Stimulated activated CD4-positive, alpha-beta T cell treated with anti-CD3 and anti-CD28 coated beads, TNF-alpha, amount 100 ng/mL, for 4 hours (primary cell): ENCODE data around the gene RAB4A.

Source experiments
- DNase-seq, 3 experiments: peaks; one replicate each; pipeline ENCODE4 v3.0.0-alpha.2; 2020; ENCODE audit warnings: low read depth in 3 of 3

Gene RAB4A, protein sequence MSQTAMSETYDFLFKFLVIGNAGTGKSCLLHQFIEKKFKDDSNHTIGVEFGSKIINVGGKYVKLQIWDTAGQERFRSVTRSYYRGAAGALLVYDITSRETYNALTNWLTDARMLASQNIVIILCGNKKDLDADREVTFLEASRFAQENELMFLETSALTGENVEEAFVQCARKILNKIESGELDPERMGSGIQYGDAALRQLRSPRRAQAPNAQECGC

DNA sequence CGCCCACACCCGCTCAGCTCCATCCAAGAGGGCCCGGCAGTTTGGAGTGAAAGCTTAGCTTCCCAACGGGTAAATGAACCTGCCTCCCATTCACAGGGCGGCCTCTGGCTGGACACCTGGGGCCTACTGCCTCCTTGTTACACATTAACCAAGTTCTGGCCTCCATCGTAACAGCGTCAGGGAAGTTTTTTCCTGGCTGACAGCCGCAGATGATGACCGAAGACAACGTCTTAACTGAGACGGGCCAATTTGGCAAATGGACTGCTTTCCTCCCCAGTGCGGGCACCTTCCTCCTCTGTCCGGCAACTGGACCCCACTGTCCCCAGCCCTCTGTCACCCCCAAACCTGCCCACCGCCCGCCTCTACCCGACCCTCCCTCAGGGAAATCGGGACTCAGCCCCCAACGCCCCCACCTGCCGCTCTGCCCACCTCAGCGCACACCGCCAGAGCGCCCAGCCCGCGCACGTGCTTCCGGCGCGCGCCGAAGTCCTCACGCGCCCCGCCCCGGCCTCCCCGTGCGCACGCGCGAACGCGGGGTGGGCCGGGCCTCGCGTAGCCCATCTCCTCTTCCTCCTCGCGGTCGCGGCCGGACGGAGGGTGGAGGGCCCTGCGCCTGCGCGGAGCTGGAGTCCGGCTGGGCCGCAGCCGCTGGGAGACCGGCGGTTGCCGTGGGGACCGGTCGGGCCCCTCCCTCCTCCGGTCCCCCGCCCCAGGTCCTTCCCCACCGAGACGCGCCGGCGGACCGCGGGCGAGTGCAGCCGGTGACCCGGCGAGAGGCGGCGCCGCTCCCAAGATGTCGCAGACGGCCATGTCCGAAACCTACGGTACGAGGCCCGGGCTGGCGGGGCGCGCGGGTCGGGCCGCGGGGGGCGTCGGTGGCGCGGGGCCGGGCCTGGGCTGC is at the start of gene RAB4A:
TSS of gene RAB4A (plus strand) at position 565 of the 901 bp plus-strand sequence. CDS start at position 794, 229 bp downstream.
- DNase-seq, result peak; percentile 57 to 70 (median 67)

DNA sequence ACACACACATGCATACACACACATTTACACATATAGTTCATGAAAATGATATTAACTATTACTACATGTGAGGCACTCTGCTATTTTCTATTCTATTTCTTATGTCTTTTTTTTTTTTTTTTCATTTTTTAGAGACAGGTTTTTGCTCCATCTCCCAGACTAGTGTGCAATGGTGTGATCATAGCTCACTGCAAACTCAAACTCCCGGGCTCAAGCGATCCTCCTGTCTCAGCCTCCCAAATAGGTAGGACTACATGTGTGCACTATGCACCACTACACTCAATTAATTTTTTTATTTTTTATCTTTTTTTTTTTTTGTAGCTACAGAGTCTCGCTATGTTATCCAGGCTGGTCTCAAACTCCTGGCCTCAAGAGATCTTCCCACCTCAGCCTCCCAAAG is 48.8 kb upstream of the RAB4A start:
- no peak for DNase-seq

DNA sequence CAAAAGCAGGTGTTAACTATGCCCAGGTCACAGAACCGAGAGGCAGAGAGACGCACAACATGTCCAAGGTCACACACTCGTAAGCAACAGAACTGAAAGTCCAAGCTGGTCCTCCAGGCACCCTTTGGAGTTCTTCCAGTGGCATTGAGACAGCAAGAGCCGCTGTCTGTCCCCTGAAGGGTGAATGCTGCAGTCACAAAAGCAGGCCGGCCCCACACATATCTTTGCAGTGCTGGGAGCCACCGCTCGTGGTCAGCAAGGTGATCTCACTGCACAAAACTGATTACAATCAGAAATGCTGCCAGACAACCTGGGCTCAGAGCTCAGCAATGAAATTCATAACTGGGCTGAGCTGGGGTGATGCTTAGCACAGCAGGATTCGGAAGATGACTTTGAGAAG is 47.4 kb upstream of the RAB4A start:
- no peak for DNase-seq

- DNase-seq, result no peak
Observed at GRCh38 chr1:229224308-229224707, 46.6 kb upstream of the RAB4A start.

DNA sequence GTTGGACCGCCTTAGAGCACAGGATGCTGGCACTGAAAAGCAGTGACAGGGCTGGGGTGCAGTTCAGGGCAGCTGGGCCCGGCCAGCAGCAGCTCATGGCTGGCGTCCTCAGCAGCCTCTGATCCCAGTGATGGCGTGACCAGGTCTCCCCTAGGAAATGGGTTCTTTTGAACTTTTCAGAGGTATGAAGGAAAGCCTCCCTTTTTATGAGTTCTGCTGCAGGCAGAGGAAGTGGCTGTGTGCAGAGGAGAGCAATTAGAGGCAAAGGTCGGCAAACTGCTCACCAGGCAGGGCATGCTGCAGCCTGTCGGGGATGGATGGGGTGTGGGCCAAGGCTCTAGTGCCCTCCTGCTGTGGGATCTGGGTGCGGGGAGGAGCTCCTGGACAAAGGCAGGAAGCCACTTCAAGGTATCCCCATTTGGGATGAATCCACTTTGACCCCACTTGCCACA is 45.6 kb upstream of the RAB4A start:
- no peak for DNase-seq

DNA sequence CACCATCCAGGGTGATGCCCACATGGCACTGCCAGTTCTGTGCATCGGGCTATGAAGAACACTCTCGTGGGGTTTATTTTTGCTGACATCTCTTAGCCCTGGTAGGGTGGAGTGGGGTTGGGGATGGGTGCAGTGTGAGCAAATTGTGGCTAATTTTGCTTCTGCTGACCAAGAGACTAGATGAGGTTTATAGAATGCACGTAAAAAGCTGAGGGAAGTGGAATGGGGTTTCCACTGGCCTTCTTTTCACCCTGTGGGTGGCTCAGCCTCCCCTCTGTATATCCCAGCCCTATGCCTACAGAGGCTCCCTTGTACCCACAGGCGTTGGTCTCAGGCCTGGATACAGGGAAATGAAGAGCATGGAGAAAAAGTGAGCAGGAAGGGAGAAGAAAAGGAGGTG is 44.1 kb upstream of the RAB4A start:
- DNase-seq, result no peak

DNA sequence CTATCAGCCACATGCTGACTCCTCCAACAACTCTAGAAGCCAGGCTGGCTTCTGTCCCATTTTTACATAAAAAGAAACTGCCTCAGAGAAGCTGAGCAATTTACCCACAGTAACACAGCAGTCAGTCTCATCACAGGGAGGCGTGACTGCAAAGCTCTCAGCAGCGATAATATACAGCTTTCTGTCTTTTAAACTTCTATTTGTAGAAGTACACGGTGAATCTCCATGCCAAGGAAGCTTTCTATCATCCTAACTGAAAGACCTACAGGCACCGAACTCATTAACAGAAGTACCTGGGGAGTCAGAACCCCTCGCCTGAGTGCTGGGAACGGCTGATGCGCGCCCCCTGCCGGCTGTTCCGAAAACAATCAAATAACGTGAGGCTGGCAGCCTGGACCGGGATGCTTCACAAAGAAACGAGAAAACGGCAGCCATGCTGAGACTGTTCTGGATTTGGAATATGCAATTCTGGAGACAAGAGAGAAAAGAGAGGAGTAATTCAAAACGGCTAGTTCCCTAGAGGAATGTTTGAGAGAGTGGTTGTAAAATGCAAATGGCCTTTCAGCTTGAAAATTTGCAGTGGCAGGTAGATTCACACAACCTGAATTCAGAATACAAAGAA is 43.5 kb upstream of the RAB4A start:
- DNase-seq, result peak; percentile 63 to 72 (median 70)

- DNase-seq, result no peak
Observed at GRCh38 chr1:229228522-229228921, 42.4 kb upstream of the RAB4A start.

DNA sequence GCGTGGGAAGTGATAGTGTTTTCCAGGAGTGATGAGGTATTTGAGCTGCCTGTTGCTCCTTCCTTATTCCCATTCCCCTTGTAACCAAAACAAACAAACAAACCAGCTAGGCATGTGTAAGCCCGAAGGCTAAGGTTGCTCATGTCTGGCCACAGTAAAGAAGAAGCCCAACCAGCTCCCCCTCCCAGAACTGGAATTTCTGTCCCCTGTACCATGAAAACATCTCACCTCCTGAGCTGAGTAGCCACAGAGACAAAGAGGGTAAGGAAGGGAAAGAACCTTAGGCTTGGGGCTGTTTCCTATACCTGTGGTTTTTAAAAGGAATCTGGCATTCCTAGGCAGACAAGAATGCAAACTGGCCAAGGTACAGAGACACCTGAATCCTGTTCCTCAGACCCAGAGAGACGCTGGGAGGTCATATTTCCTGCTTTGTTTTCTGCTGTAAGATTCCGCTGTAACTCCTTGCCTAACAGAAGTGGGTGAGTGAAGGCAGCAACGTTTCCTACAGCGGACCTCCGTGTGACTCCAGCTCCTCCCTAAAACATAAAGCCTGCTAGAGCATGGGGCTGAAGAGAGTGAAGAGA is 41.7 kb upstream of the RAB4A start:
- no peak for DNase-seq

GRCh38 chr1:229229721-229230139 is 41.2 kb upstream of the RAB4A start:
- no peak for DNase-seq

GRCh38 chr1:229230140-229230892 is 40.6 kb upstream of the RAB4A start:
- DNase-seq, result no peak

- no peak for DNase-seq
Observed at GRCh38 chr1:229230893-229231753, 39.8 kb upstream of the RAB4A start.

GRCh38 chr1:229231754-229232119 is 39.2 kb upstream of the RAB4A start:
- DNase-seq, result no peak

- no peak for DNase-seq
Observed at GRCh38 chr1:229234870-229235472, 35.9 kb upstream of the RAB4A start.

GRCh38 chr1:229237320-229237719 is 33.6 kb upstream of the RAB4A start:
- no peak for DNase-seq

GRCh38 chr1:229238231-229238630 is 32.7 kb upstream of the RAB4A start:
- DNase-seq, result no peak

DNA sequence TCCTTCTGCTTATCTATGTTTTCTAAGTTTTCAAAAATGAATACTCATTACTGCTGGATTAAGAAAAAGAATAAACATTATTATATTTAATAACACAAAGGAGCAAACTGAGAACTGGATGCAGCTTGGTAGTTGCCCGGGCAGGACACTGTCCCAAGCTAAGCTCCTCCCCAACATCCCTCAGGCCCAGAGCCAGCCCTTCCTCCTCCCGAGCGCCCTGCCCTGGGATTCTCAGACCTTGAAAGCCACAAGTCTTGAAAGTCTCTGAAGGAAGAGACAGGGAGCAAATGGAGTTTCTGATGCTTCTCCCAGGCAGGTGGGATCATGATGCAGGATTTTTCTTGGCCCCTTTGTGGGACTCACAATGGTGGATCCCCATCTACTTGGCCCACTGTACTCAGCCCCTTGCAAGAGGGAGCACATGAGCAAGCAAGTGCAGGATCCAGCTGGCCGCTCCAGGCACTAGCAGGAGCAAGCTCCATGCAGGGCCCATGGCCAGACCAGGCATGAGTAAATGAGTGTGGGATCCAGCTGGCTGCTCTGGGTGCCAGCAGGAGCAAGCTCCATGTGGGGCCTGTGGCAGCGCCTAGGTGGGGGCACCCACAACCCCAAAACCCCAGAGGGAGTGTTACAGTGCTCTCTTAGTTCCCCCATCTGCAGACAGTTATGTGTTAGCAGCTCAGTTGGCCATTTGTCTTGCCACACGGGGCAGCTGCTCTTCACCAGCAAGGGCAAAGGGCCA is 32.1 kb upstream of the RAB4A start:
- DNase-seq, result no peak

GRCh38 chr1:229240532-229240931 is 30.4 kb upstream of the RAB4A start:
- DNase-seq, result no peak

DNA sequence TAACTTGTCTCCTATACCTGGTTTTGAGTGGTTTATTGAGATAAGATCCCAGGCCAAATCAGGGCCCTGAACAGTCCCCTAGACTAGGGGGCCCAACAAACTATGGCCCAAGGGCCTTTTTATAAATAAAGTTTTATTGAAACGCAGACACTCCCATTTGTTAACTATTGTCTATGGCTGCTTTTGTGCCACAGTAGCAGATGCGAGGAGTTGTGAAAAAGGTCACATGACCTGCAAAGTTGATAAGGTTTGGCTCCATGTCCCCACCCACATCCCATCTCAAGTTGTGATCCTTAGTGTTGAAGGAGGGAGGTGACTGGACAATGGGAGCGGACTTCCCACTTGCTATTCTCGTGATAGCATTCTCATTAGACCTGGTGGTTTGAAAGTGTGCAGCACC is 29.5 kb upstream of the RAB4A start:
- DNase-seq, result no peak
